NCI-H345 (cell line): ENCODE results near the gene STX10.

Experiments used
- DNase-seq: peaks from one replicate; lab custom pipeline; 2025; lab: John Stamatoyannopoulos, UW

Gene STX10

DNA sequence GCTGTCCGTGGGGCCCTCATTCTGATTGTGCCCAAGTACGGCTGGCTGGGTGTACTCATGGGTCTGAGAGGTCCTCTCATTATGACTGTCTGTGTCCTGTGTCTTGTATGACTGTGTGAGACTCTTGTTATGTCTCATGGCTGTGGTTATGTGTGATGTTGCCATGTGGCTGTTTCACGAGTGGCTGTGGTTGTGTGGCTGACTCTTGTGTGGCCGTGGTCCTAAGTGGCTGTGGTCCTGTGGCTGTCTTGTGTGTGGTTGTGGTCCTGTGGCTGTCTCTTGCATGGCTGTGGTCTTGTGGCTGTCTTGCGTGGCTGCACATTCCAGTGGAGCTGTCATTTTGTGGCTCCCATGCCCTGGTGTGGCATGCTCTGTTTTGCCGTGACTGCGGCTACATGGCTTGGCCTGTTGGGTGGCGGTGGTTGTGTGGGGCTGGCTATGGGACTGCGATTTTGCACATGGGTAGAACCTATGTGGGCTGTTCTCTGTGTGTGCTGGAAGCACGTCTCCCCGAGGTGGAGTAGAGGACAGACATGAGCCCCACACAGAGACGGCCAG is 50.1 kb downstream of the STX10 start:
- no peak for DNase-seq

- DNase-seq: no peak
Measured at GRCh38 chr19:13099073-13099999, 50.8 kb downstream of the STX10 start.

- DNase-seq: no peak
Measured at GRCh38 chr19:13098277-13099072, 51.7 kb downstream of the STX10 start.

GRCh38 chr19:13097463-13098258 is 52.5 kb downstream of the STX10 start:
- DNase-seq: no peak

DNA sequence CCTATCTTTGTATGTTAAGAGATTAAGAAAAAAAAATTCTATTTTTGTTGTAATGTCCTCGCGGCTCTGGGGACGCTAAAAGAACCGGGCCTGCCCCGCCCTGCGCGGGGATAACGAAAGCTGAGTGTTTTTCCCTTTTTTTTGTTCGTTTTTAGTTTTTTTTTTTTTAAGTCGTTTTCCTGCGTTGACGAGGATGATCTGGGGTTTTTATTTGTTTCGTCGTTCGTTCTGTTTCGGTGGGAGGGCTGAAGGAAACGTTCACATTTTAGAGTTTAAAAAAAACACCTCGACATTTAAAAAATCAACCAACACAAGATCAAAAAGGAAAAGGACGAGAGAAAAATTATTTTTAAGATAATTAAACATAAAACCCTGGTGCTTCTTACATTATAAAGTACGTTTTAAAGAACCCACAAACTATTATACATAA is 53.1 kb downstream of the STX10 start:
- DNase-seq: no peak

DNA sequence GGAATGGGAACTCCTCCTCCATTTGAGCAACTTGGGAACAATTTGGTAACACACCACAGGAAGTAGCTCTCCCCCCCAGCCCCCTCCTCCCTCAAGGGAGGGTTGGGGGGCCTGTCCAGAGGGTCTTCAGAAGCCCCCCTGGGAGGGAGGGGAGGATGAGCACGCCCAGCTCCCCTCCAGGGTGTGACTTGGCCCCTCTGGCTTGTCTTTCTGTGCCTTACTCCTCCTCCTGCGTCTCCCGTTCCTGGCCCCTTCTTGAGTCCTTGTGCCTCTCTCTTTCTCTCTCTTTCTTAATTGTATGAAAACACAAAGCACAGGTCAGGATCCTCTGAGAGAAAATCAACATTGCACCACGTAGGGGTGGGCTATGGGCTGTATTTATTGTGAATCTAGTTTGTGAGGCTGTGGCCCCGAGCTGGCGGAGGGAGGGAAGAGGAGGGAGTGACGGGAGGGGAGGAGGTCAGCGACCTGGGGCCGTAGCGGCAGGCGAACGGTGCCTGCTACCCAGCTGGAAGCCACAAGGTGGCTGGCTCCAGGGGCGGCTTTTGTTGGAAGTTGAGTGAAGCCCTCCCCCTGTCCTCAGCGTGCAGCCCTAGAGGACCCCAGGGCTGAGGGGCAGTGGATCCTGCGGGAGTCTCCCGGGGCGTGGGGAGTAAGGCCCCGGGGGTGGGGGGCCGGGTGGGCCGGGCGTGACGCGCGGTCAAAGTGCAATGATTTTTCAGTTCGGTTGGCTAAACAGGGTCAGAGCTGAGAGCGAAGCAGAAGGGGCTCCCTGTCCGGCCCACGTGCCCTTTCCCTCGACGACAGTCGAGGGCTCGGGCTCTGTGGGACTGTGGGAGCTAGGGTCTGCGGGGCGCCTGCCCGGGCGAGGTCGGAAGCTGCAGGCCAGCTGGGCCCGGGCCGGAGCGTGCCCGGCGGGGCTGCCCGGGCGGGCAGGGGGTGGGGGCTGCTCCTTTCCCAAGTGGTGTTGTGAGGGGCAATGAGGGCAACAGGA is 53.9 kb downstream of the STX10 start:
- no peak for DNase-seq

DNA sequence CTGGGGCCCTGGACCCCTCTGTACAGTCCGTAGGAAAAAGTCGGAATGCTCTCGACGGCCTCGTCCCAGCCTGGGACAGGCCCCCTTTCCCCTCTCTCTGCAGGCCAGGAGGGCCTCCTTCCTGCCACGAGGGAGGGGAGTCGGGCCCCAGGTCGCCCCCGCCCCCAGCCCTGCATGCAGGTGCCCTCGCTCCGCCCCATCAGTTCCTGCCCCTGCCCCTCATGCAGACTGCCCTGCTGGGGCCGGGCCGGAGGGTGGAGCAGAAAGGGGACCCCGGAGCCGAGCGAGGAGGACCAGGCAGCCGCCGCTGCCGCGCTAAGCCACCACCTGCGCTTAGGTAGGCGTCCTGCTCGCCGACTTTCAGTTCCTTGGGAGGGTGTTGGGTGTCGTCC is 54.8 kb downstream of the STX10 start:
- no peak for DNase-seq

- DNase-seq: no peak
Measured at GRCh38 chr19:13094771-13095392, 55.3 kb downstream of the STX10 start.

DNA sequence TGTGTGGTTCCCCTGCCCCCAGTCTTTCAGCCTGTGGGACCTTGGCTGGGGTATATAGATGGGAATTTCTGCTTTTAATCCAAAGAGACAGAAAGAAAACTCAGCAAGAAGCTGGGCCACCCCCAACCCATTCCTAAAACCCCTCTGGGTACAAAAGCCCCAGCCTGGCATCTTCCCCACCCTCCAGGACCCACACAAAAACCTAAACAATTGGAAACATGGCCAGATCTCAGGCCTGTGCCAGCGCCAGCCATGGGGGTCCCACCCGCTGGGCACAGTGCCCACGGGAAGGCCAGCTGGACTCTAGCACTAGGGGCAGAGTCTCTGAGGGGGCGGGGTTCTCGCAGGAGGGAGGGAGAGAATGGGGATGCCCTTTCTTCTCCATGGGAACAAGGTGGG is 56.1 kb downstream of the STX10 start:
- no peak for DNase-seq
